Neuron (in vitro differentiated cells): ENCODE data around the gene PARP16.
"Not testable (repeated sequence)": the region's sequence is repeated elsewhere in the genome, so short reads cannot be mapped to it uniquely, and the experiment has no call there.

Source experiments
- H2AFZ ChIP-seq: one replicate; pipeline ENCODE4 v1.6.1; 2013; ENCODE audit warnings: low read depth, mild to moderate bottlenecking, inconsistent platforms, low read length, moderate library complexity
- H3K27me3 ChIP-seq: one replicate; pipeline ENCODE4 v1.6.1; 2013; ENCODE audit warnings: low read length; ENCODE audit not compliant: insufficient read depth
- H3K36me3 ChIP-seq: one replicate; pipeline ENCODE4 v1.6.1; 2013; ENCODE audit warnings: low read length; ENCODE audit not compliant: insufficient read depth
- H3K4me1 ChIP-seq: one replicate; pipeline ENCODE4 v1.6.1; 2013; ENCODE audit warnings: low read length; ENCODE audit not compliant: insufficient read depth
- H3K4me3 ChIP-seq: 2 replicates; pipeline ENCODE4 v1.5.1; 2013; ENCODE audit warnings: mild to moderate bottlenecking, low read length, moderate library complexity
- H3K9me3 ChIP-seq: one replicate; pipeline ENCODE4 v1.6.1; 2013; ENCODE audit warnings: low read length

Gene PARP16

GRCh38 chr15:65285291-65286068 lies 1.2 kb downstream of the PARP16 start:
- H3K27me3 ChIP-seq: no peaks in the 10 kb centered on the region
- H3K9me3 ChIP-seq: no peaks in the 10 kb centered on the region
- H3K36me3 ChIP-seq: peaks cover 3% of the 10 kb centered on the region
- peak overlapping the region; percentile 53 for H3K4me3 ChIP-seq
- peaks cover 12% of the 10 kb centered on the region for H3K4me1 ChIP-seq
- peak overlapping the region; percentile 9 for H2AFZ ChIP-seq

GRCh38 chr15:65278480-65278879 lies 8.2 kb downstream of the PARP16 start:
- no peak overlapping the region for H2AFZ ChIP-seq
- H3K36me3 ChIP-seq: no peaks in the 10 kb centered on the region
- H3K27me3 ChIP-seq: no peaks in the 10 kb centered on the region
- H3K9me3 ChIP-seq: no peaks in the 10 kb centered on the region
- no peak overlapping the region for H3K4me3 ChIP-seq
- no peaks in the 10 kb centered on the region for H3K4me1 ChIP-seq

GRCh38 chr15:65277015-65277414 lies 9.7 kb downstream of the PARP16 start:
- Histone ChIP-seq H3K4me3 (no peak overlapping the region), H3K4me1 (no peaks in the 10 kb centered on the region), H3K27me3 (no peaks in the 10 kb centered on the region)

GRCh38 chr15:65275728-65276126 lies 11.0 kb downstream of the PARP16 start:
- H3K4me3 ChIP-seq: no peak overlapping the region
- no peaks in the 10 kb centered on the region for H3K9me3 ChIP-seq
- H3K4me1 ChIP-seq: no peaks in the 10 kb centered on the region

More at GRCh38 chr15:65277015-65277414, 9.7 kb downstream of the PARP16 start:
- Histone ChIP-seq H3K36me3 (no peaks in the 10 kb centered on the region), H3K9me3 (no peaks in the 10 kb centered on the region), H2AFZ (no peak overlapping the region)

GRCh38 chr15:65275104-65275727 lies 11.5 kb downstream of the PARP16 start:
- H3K27me3 ChIP-seq: no peaks in the 10 kb centered on the region
- H3K36me3 ChIP-seq: peaks cover 3% of the 10 kb centered on the region
- no peak overlapping the region for H3K4me3 ChIP-seq
- H3K4me1 ChIP-seq: no peaks in the 10 kb centered on the region
- H2AFZ ChIP-seq: no peak overlapping the region
- H3K9me3 ChIP-seq: no peaks in the 10 kb centered on the region

More at GRCh38 chr15:65275728-65276126, 11.0 kb downstream of the PARP16 start:
- Histone ChIP-seq H3K27me3 (no peaks in the 10 kb centered on the region), H2AFZ (no peak overlapping the region), H3K36me3 (no peaks in the 10 kb centered on the region)

- not testable (repeated sequence) for H3K4me3 ChIP-seq, H3K4me1 ChIP-seq, H3K27me3 ChIP-seq, H2AFZ ChIP-seq, H3K9me3 ChIP-seq
- peaks cover 13% of the 10 kb centered on the region for H3K36me3 ChIP-seq
Measured at GRCh38 chr15:65270811-65271545, 15.7 kb downstream of the PARP16 start.

GRCh38 chr15:65268411-65268810 lies 18.3 kb downstream of the PARP16 start:
- Histone ChIP-seq H3K27me3 (no peaks in the 10 kb centered on the region), H3K9me3 (no peaks in the 10 kb centered on the region), H3K4me1 (no peaks in the 10 kb centered on the region), H3K36me3 (peaks cover 17% of the 10 kb centered on the region), H3K4me3 (no peak overlapping the region), H2AFZ (no peak overlapping the region)

GRCh38 chr15:65266469-65266868 lies 20.2 kb downstream of the PARP16 start:
- H3K27me3 ChIP-seq: no peaks in the 10 kb centered on the region
- no peaks in the 10 kb centered on the region for H3K4me1 ChIP-seq
- H3K9me3 ChIP-seq: no peaks in the 10 kb centered on the region
- no peak overlapping the region for H2AFZ ChIP-seq
- no peak overlapping the region for H3K4me3 ChIP-seq
- H3K36me3 ChIP-seq: peaks cover 33% of the 10 kb centered on the region

- Histone ChIP-seq H3K9me3 (no peaks in the 10 kb centered on the region), H3K4me3 (no peak overlapping the region), H2AFZ (no peak overlapping the region), H3K27me3 (no peaks in the 10 kb centered on the region), H3K36me3 (peaks cover 39% of the 10 kb centered on the region), H3K4me1 (no peaks in the 10 kb centered on the region)
Measured at GRCh38 chr15:65264863-65265430, 21.7 kb downstream of the PARP16 start.

- no peaks in the 10 kb centered on the region for H3K27me3 ChIP-seq
- no peaks in the 10 kb centered on the region for H3K4me1 ChIP-seq
- peaks cover 50% of the 10 kb centered on the region for H3K36me3 ChIP-seq
Measured at GRCh38 chr15:65263313-65263712, 23.4 kb downstream of the PARP16 start.

GRCh38 chr15:65260968-65261367 lies 25.7 kb downstream of the PARP16 start:
- H3K9me3 ChIP-seq: no peaks in the 10 kb centered on the region
- H2AFZ ChIP-seq: no peak overlapping the region
- H3K27me3 ChIP-seq: no peaks in the 10 kb centered on the region
- H3K4me3 ChIP-seq: no peak overlapping the region
- H3K4me1 ChIP-seq: no peaks in the 10 kb centered on the region
- H3K36me3 ChIP-seq: peaks cover 52% of the 10 kb centered on the region

More at GRCh38 chr15:65263313-65263712, 23.4 kb downstream of the PARP16 start:
- no peak overlapping the region for H2AFZ ChIP-seq
- no peaks in the 10 kb centered on the region for H3K9me3 ChIP-seq
- H3K4me3 ChIP-seq: no peak overlapping the region

- Histone ChIP-seq H3K4me1 (peaks cover 13% of the 10 kb centered on the region), H3K9me3 (no peaks in the 10 kb centered on the region), H3K4me3 (no peak overlapping the region), H3K36me3 (peaks cover 52% of the 10 kb centered on the region), H3K27me3 (no peaks in the 10 kb centered on the region), H2AFZ (no peak overlapping the region)
Measured at GRCh38 chr15:65259367-65259797, 27.3 kb downstream of the PARP16 start.
